ENCODE results near the gene ETV3. TPM values are rescaled to one million over a fixed set of nuclear protein-coding genes. Genes with fewer than 3 reads are reported as not detected.

ETV3 gene
- total RNA-seq, 2 experiments from 2014 or later = 11.1 to 20.4 TPM

- Histone ChIP-seq H3K9me2 (ENCODE audit: insufficient read depth, low read length) (no peaks in the 10 kb centered on the region), H4K20me1 (ENCODE audit: insufficient read depth, low read length) (no peaks in the 10 kb centered on the region), H3K4me3 (ENCODE audit: low read depth, low read length, poor library complexity, severe bottlenecking) (no peak overlapping the region), H3K27ac (ENCODE audit: low read depth, low read length, poor library complexity, severe bottlenecking) (no peak overlapping the region), H3K36me3 (ENCODE audit: insufficient read depth, low read length) (no peaks in the 10 kb centered on the region), H2AFZ (ENCODE audit: low read length) (no peak overlapping the region), H3K79me2 (ENCODE audit: insufficient read depth, low read depth, low read length) (no peaks in the 10 kb centered on the region), H3K4me2 (ENCODE audit: low read length) (no peak overlapping the region), H3K4me1 (ENCODE audit: insufficient read depth, low read length, poor library complexity, severe bottlenecking) (peaks cover 25% of the 10 kb centered on the region), H3K9me3 (ENCODE audit: low read length) (no peaks in the 10 kb centered on the region)
- TF ChIP-seq, protein P1, sequence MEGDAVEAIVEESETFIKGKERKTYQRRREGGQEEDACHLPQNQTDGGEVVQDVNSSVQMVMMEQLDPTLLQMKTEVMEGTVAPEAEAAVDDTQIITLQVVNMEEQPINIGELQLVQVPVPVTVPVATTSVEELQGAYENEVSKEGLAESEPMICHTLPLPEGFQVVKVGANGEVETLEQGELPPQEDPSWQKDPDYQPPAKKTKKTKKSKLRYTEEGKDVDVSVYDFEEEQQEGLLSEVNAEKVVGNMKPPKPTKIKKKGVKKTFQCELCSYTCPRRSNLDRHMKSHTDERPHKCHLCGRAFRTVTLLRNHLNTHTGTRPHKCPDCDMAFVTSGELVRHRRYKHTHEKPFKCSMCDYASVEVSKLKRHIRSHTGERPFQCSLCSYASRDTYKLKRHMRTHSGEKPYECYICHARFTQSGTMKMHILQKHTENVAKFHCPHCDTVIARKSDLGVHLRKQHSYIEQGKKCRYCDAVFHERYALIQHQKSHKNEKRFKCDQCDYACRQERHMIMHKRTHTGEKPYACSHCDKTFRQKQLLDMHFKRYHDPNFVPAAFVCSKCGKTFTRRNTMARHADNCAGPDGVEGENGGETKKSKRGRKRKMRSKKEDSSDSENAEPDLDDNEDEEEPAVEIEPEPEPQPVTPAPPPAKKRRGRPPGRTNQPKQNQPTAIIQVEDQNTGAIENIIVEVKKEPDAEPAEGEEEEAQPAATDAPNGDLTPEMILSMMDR (conservative IDR thresholded peaks at IDR 0.05; ENCODE audit: low read length) = no peak
- no peak for TF ChIP-seq EZH2phosphoT487 (IDR thresholded peaks at IDR 0.05; ENCODE audit: borderline replicate concordance, low read depth, low read length)
- CTCF ChIA-PET (ENCODE audit: unreplicated experiment) = no interaction called here
- intact Hi-C loops (cut with micrococcal nuclease; ENCODE audit: unreplicated experiment) = no loop called here
- no TSS peak for BruUV-seq (replicated peaks)
- DNase-seq (ENCODE audit: low spot score) = no peak
- POLR2A ChIA-PET = interaction anchor here (0.7 kb wide), 1 partner anchor 1632 kb away, joined by 3 read pairs; no protein-coding TSS in a partner anchor
Observed at GRCh38 chr1:157161901-157162300, 23.7 kb upstream of the ETV3 start.

DNA sequence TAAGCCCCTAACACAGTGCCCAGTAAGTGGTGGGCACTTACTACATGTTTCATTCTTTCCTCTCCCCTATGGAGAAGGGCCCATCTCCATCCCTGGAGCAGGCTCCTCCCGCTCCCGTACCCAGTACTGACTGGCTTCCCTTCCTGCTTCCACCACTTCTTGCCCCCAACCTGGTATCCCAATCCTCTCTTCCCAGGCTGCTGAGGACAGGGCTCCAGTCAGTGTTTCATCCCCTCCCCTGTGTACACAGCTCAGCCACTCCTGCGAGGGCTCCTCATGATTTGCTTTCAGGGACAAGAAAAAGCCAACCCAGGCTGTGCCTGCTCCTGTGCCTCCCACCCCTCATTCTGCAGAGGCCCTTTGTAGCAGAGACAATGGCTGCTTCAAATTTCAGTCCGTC is 20.8 kb upstream of the ETV3 start:
- ChIA-PET POLR2A (no interaction called here), CTCF (ENCODE audit: unreplicated experiment) (no interaction called here)
- no peak for TF ChIP-seq EZH2phosphoT487 (IDR thresholded peaks at IDR 0.05; ENCODE audit: borderline replicate concordance, low read depth, low read length)
- TF ChIP-seq, protein P1 (conservative IDR thresholded peaks at IDR 0.05; ENCODE audit: low read length) = no peak
- Histone ChIP-seq H4K20me1 (ENCODE audit: insufficient read depth, low read length) (no peaks in the 10 kb centered on the region), H3K36me3 (ENCODE audit: insufficient read depth, low read length) (no peaks in the 10 kb centered on the region), H3K4me2 (ENCODE audit: low read length) (no peak overlapping the region), H3K9me2 (ENCODE audit: insufficient read depth, low read length) (no peaks in the 10 kb centered on the region), H3K27ac (ENCODE audit: low read depth, low read length, poor library complexity, severe bottlenecking) (no peak overlapping the region), H3K79me2 (ENCODE audit: insufficient read depth, low read depth, low read length) (no peaks in the 10 kb centered on the region), H3K9me3 (ENCODE audit: low read length) (no peaks in the 10 kb centered on the region), H2AFZ (ENCODE audit: low read length) (no peak overlapping the region), H3K4me3 (ENCODE audit: low read depth, low read length, poor library complexity, severe bottlenecking) (no peak overlapping the region), H3K4me1 (ENCODE audit: insufficient read depth, low read length, poor library complexity, severe bottlenecking) (no peaks in the 10 kb centered on the region)
- DNase-seq (ENCODE audit: low spot score) = no peak
- intact Hi-C loops (cut with micrococcal nuclease; ENCODE audit: unreplicated experiment) = no loop called here
- no TSS peak for BruUV-seq (replicated peaks)

DNA sequence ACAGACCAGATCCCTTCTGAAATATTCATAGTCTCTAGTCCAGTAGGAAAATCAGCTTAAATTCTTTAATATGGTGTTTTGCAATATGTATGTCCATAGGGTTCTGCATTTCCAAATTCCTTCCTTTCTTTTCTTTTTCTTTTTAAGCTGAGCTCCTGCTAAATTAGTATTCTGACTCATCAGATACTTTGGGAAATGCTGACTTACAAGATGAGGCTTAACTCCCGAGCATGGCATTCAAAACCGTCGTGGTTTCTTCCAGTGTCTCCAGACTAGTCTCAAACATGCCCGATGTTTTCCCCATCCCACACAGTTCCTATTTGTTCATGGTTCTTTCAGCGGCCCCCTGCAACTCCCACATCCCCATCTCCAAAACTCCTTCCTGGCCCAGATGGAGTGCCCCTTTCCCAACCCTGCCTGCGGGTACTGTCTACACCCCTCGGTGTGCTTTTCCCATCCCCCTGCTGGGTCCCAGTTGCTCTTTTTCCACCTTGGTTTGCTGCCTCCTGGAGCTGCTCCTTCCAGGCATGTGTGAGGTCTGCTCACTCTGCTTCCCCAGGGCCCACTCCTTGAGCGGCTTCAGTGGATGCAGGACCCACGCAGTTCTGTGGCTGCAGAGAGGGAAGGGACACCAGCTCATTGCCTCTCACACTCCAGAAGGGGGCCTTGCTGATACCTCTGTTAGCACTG is 19.5 kb upstream of the ETV3 start:
- CTCF ChIA-PET (ENCODE audit: unreplicated experiment) = interaction anchor here (1.0 to 1.1 kb wide), 2 partner anchors 10 to 468 kb away, joined by 3 read pairs; no protein-coding TSS in a partner anchor

More for the DNA sequence above, 19.5 kb upstream of the ETV3 start:
- no TSS peak for BruUV-seq (replicated peaks)
- Histone ChIP-seq H3K36me3 (ENCODE audit: insufficient read depth, low read length) (no peaks in the 10 kb centered on the region), H3K79me2 (ENCODE audit: insufficient read depth, low read depth, low read length) (no peaks in the 10 kb centered on the region), H4K20me1 (ENCODE audit: insufficient read depth, low read length) (no peaks in the 10 kb centered on the region), H3K4me3 (ENCODE audit: low read depth, low read length, poor library complexity, severe bottlenecking) (no peak overlapping the region), H3K4me2 (ENCODE audit: low read length) (no peak overlapping the region), H3K9me2 (ENCODE audit: insufficient read depth, low read length) (no peaks in the 10 kb centered on the region), H2AFZ (ENCODE audit: low read length) (no peak overlapping the region), H3K9me3 (ENCODE audit: low read length) (no peaks in the 10 kb centered on the region), H3K27ac (ENCODE audit: low read depth, low read length, poor library complexity, severe bottlenecking) (no peak overlapping the region), H3K4me1 (ENCODE audit: insufficient read depth, low read length, poor library complexity, severe bottlenecking) (no peaks in the 10 kb centered on the region)
- POLR2A ChIA-PET = interaction anchor here (1.2 kb wide), 1 partner anchor 76 kb away, joined by 3 read pairs; no protein-coding TSS in a partner anchor
- no peak for DNase-seq (ENCODE audit: low spot score)
- TF ChIP-seq EZH2phosphoT487 (IDR thresholded peaks at IDR 0.05; ENCODE audit: borderline replicate concordance, low read depth, low read length) = no peak
- TF ChIP-seq, protein P1 (conservative IDR thresholded peaks at IDR 0.05; ENCODE audit: low read length) = no peak
- intact Hi-C loops (cut with micrococcal nuclease; ENCODE audit: unreplicated experiment) = no loop called here
